BJ (cell line): ENCODE measurements around the gene KCNA2. TPM values are rescaled to one million over a fixed set of nuclear protein-coding genes. Genes with fewer than 3 reads are reported as not detected.

Source experiments
- CTCF ChIA-PET: fragments of 350-600 bp; formaldehyde crosslinking; extraction: SDS; loops from one replicate; lab custom pipeline; 2021; ENCODE audit warnings: antibody characterized with exemption, inconsistent platforms; lab: Yijun Ruan, JAX
- POLR2A ChIA-PET: fragments of 300-600 bp; sonication (Branson Sonifier 250); formaldehyde crosslinking; extraction: SDS; loops from one replicate; lab custom pipeline; 2021; ENCODE audit warnings: antibody characterized with exemption; lab: Charles Lee
- DNase-seq: peaks from one replicate; pipeline ENCODE4 v3.0.0-alpha.2; 2011; ENCODE audit warnings: low read depth
- H3K27me3 ChIP-seq: 2 replicates; pipeline ENCODE4 v1.6.0; 2011; ENCODE audit warnings: low read length; ENCODE audit not compliant: control insufficient read depth, insufficient read depth
- H3K36me3 ChIP-seq: 2 replicates; pipeline ENCODE4 v1.5.1; 2011; ENCODE audit warnings: low read length; ENCODE audit not compliant: control insufficient read depth, insufficient read depth
- H3K4me3 ChIP-seq: 2 replicates; pipeline ENCODE4 v1.5.1; 2011; ENCODE audit warnings: low read depth, mild to moderate bottlenecking, control low read depth, low read length
- polyA plus RNA-seq: library from polyadenylated mRNA; depleted of rRNA; stranded (reverse); fragments of >200 nt; gene quantifications from 2 replicates; pipeline ENCODE4 v1.2.3, GENCODE V29; 2011
- TF ChIP-seq, protein P1 (sequence below): IDR thresholded peaks from 2 replicates; pipeline ENCODE4 v1.5.1; 2011; ENCODE audit warnings: low read depth, mild to moderate bottlenecking, control low read depth, inconsistent platforms, low read length, moderate library complexity; ENCODE audit not compliant: insufficient read depth

The KCNA2 gene
- polyA plus RNA-seq, 1 experiment = not detected

DNA sequence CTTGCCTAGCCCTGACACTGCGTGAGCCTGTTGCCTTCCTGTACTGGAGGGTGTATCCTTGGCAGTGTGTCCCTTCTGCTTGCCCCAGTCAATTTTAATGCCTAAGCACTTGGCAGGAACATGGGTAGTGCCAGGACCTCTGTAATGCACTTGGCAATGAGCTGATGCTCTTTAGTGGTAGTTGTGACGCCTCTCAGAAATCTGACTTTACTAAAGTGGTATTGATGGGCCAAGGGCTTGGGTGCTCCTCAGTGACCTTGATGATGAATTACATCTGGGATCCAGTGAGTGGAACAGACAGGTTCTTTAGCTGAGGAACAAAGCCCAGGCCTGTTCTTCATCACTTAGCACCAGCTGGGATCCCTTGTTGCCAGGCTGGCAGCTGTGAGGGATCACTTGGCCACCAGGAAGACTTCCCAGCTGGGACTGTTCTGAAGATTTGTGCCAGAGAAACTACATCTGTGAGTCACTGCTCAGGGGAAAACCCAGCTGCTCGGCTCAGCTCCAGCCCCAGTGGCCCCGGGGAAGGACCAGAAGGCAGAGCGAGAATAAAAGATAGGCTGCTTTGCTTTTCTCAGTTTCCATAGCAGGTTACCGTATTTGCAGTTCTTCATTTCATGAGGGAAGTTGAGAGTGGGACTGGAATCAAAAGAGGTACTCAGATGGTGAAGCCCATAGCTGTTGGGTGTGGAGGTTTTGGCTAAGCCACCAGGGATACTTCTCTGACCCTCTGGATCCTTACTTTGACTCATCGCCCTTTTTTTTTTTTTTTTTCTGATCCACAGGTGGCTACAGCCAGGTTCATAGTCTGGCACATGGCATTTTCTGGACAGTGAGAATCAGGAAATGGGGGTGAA is 28.5 kb upstream of the KCNA2 start:
- Histone ChIP-seq H3K27me3 (no peaks in the 10 kb centered on the region; the same call in 1 of the 2 replicates), H3K4me3 (no peak overlapping the region), H3K36me3 (no peaks in the 10 kb centered on the region)
- no peak for DNase-seq
- TF ChIP-seq, protein P1, sequence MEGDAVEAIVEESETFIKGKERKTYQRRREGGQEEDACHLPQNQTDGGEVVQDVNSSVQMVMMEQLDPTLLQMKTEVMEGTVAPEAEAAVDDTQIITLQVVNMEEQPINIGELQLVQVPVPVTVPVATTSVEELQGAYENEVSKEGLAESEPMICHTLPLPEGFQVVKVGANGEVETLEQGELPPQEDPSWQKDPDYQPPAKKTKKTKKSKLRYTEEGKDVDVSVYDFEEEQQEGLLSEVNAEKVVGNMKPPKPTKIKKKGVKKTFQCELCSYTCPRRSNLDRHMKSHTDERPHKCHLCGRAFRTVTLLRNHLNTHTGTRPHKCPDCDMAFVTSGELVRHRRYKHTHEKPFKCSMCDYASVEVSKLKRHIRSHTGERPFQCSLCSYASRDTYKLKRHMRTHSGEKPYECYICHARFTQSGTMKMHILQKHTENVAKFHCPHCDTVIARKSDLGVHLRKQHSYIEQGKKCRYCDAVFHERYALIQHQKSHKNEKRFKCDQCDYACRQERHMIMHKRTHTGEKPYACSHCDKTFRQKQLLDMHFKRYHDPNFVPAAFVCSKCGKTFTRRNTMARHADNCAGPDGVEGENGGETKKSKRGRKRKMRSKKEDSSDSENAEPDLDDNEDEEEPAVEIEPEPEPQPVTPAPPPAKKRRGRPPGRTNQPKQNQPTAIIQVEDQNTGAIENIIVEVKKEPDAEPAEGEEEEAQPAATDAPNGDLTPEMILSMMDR = no peak
- ChIA-PET CTCF (interaction anchor here (0.6 to 3.1 kb wide), 5 partner anchors 15 to 149 kb away, joined by 3 to 22 read pairs (median 6); no protein-coding TSS in a partner anchor), POLR2A (interaction anchor here (0.6 kb wide), 1 partner anchor 417 kb away, joined by 3 read pairs; no protein-coding TSS in a partner anchor)

DNA sequence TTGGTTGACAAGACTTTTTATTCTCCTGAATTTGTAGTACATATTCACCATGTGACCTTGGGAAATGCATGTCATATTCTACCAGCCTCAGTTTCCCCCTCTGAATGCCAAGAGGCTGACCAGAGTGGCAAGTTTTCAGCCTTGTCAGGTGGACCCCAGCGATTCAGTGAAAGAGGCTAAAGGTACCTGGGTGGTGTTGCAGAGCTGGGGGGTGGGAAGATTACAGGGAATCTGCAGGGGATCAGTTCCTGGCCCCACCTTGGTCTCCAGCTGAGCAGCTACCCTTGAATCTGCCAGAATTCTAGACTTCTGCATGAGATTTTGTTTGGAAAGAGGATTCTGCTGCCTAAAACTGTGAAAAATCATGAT is 27.9 kb upstream of the KCNA2 start:
- POLR2A ChIA-PET = no interaction called here
- no peak for DNase-seq
- H3K27me3 ChIP-seq = no peaks in the 10 kb centered on the region; the same call in 1 of the 2 replicates
- CTCF ChIA-PET = interaction anchor here (0.7 to 3.1 kb wide), 5 partner anchors 10 to 150 kb away, joined by 3 to 22 read pairs (median 6); no protein-coding TSS in a partner anchor
- no peaks in the 10 kb centered on the region for H3K36me3 ChIP-seq
- TF ChIP-seq, protein P1 = no peak
- H3K4me3 ChIP-seq = no peak overlapping the region

DNA sequence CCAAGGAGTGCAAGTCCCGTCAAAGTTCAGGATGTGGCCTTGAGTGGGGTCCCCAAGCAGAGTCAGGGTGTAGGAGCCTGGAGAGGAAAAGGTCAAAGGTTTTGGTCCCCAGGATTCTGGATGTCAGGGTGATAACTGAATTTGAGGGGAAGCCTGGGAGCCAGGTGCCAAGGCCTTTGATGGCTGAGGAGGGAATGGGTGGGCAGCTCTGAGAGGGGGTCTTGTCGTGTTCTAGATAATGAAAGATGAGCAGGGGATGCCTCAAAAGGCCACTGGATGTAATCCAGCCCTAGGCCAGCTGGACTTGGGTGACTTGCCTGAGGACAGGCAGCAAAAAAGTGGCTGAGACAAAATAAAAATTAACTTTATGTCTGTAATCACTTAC is 27.5 kb upstream of the KCNA2 start:
- H3K27me3 ChIP-seq = no peaks in the 10 kb centered on the region; the same call in 1 of the 2 replicates
- CTCF ChIA-PET = interaction anchor here (0.7 to 3.1 kb wide), 5 partner anchors 11 to 150 kb away, joined by 3 to 22 read pairs (median 6); no protein-coding TSS in a partner anchor
- TF ChIP-seq, protein P1 = no peak
- DNase-seq = no peak
- POLR2A ChIA-PET = no interaction called here
- no peaks in the 10 kb centered on the region for H3K36me3 ChIP-seq
- no peak overlapping the region for H3K4me3 ChIP-seq

DNA sequence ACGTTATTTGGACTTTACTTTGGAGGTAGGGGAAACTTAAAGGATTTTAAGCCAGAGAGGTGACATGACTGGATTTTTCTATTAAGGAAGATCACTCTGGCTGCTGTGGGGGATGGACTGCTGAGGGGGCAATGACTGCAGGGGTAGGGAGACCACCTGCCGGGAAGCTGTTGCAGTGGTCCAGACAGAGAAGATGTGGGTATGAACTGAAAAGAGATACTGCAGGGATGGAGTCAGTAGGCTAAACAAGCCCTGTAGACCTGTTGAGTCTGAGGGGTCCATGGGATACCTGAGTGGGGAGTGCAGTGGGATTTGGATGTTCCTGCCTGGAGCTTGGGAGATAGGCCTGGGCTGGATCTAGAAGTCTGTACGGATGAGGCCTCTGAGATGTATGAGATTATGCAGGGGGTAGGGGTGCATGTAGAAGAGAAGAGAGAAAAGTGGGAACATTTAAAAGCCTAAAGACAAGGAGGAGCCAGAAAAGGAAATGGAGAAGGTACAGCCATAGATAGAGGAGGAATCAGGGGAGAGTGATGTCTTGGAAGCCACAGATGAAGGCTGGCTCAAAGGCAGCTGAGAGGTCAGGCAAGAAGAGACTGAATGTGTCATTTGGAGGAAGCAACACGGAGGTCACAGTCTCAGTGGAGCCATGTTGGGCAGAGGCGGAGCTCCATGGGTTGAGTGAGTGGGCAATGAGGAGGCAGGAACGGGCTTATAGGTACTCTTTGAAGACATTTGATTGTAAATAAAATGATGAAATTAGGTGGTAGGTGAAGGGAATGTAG is 25.9 kb upstream of the KCNA2 start:
- CTCF ChIA-PET = interaction anchor here (0.9 to 5.1 kb wide), 9 partner anchors 10 to 398 kb away, joined by 3 to 66 read pairs (median 3); no protein-coding TSS in a partner anchor

More for the DNA sequence above, 25.9 kb upstream of the KCNA2 start:
- POLR2A ChIA-PET = no interaction called here
- H3K36me3 ChIP-seq = no peaks in the 10 kb centered on the region
- H3K4me3 ChIP-seq = no peak overlapping the region
- H3K27me3 ChIP-seq = no peaks in the 10 kb centered on the region
- TF ChIP-seq, protein P1 = no peak
- DNase-seq = no peak
